H1 (cell line): ENCODE results near the gene VRK2. TPM values are rescaled to one million over a fixed set of nuclear protein-coding genes. Genes with fewer than 3 reads are reported as not detected.
"Not testable (repeated sequence)": the region's sequence is repeated elsewhere in the genome, so short reads cannot be mapped to it uniquely, and the experiment has no call there.

Experiments used
- CTCF ChIA-PET: fragments of 300-600 bp; sonication (Branson Sonifier 250); formaldehyde crosslinking; loops from one replicate; lab custom pipeline; 2021; ENCODE audit not compliant: partially characterized antibody; lab: Charles Lee
- POLR2A ChIA-PET: fragments of 300-600 bp; sonication (Branson Sonifier 250); formaldehyde crosslinking; loops from one replicate; lab custom pipeline; 2021; ENCODE audit warnings: inconsistent platforms; ENCODE audit not compliant: partially characterized antibody; lab: Charles Lee
- DNase-seq, 2 experiments: peaks; one replicate each; pipeline versions ENCODE4 v3.0.0 to v3.0.0-alpha.2; 2010 to 2022; ENCODE audit warnings: low spot score in 2 of 2, low read depth in 1 of 2, mixed read lengths in 1 of 2
- FAIRE-seq: peaks from 2 replicates; lab custom pipeline; 2011; peaks lifted over from hg19 to GRCh38; lab: Jason Lieb, UNC
- H2AFZ ChIP-seq: 2 replicates; pipeline ENCODE4 v1.8.1; 2012; ENCODE audit warnings: low read length, inconsistent platforms
- H2AK5ac ChIP-seq: 2 replicates; pipeline ENCODE4 v1.6.1; 2013; ENCODE audit warnings: low read depth, low read length
- H2BK120ac ChIP-seq: replicated peaks from 2 replicates; pipeline ENCODE3; 2013; ENCODE audit warnings: low read depth, low read length, inconsistent platforms
- H2BK12ac ChIP-seq: 2 replicates; pipeline ENCODE4 v1.6.1; 2013; ENCODE audit warnings: low read depth, low read length
- H2BK15ac ChIP-seq: 2 replicates; pipeline ENCODE4 v1.6.1; 2013; ENCODE audit warnings: low read length
- H2BK20ac ChIP-seq: 2 replicates; pipeline ENCODE4 v1.6.1; 2013; ENCODE audit warnings: low read length
- H2BK5ac ChIP-seq: 2 replicates; pipeline ENCODE4 v1.6.1; 2013; ENCODE audit warnings: low read depth, low read length
- H3K14ac ChIP-seq: 2 replicates; pipeline ENCODE4 v1.6.1; 2013; ENCODE audit warnings: inconsistent platforms; ENCODE audit not compliant: insufficient read length
- H3K18ac ChIP-seq: 2 replicates; pipeline ENCODE4 v1.6.1; 2013; ENCODE audit warnings: low read length; ENCODE audit errors: extremely low read depth
- H3K23ac ChIP-seq: 2 replicates; pipeline ENCODE4 v1.6.1; 2013; ENCODE audit warnings: inconsistent platforms; ENCODE audit not compliant: insufficient read length
- H3K23me2 ChIP-seq: 2 replicates; pipeline ENCODE4 v1.6.1; 2013; ENCODE audit warnings: low read depth, low read length
- H3K27ac ChIP-seq: 2 replicates; pipeline ENCODE4 v1.6.1; 2011; ENCODE audit warnings: low read depth, low read length, inconsistent platforms
- H3K27me3 ChIP-seq, 4 experiments: replicated peaks in 1 of 4; 1 replicate in 1 of 4; 2 replicates in 3 of 4; pipeline versions ENCODE4 v1.6.1 to v1.8.1; 2011 to 2013; ENCODE audit warnings: low read length in 3 of 4, mild to moderate bottlenecking in 3 of 4, inconsistent platforms in 2 of 4, mixed read lengths in 2 of 4, moderate library complexity in 1 of 4; ENCODE audit not compliant: control insufficient read depth in 3 of 4, insufficient read depth in 3 of 4; ENCODE audit errors: extremely low read depth in 1 of 4
- H3K36me3 ChIP-seq, 4 experiments: 2 replicates each; pipeline versions ENCODE4 v1.6.1 to v1.8.1; 2011 to 2013; ENCODE audit warnings: mild to moderate bottlenecking in 4 of 4, low read length in 3 of 4, moderate library complexity in 2 of 4, control low read depth in 1 of 4, inconsistent platforms in 1 of 4; ENCODE audit not compliant: insufficient read depth in 4 of 4, control insufficient read depth in 2 of 4
- H3K4ac ChIP-seq: replicated peaks from 2 replicates; pipeline ENCODE3; 2013; ENCODE audit warnings: low read length, low read depth, mixed read lengths, inconsistent platforms; ENCODE audit not compliant: insufficient read length
- H3K4me1 ChIP-seq, 4 experiments: replicated peaks in 1 of 4; 1 replicate in 1 of 4; 2 replicates in 3 of 4; pipeline versions ENCODE4 v1.6.1 to v1.8.1; 2011 to 2013; ENCODE audit warnings: low read length in 3 of 4, inconsistent platforms in 2 of 4, mixed read lengths in 1 of 4; ENCODE audit not compliant: insufficient read depth in 4 of 4, control insufficient read depth in 3 of 4
- H3K4me2 ChIP-seq, 2 experiments: 2 replicates each; pipeline versions ENCODE4 v1.6.1 to v1.8.1; 2011 to 2013; ENCODE audit warnings: low read depth in 2 of 2, low read length in 2 of 2, control low read depth in 1 of 2, inconsistent platforms in 1 of 2, mild to moderate bottlenecking in 1 of 2; ENCODE audit not compliant: insufficient read depth in 1 of 2
- H3K4me3 ChIP-seq, 4 experiments: fragments of 200-600, 300-600 bp in 1 of 4; sonication (generic), shearing (Covaris generic), sonication (Bioruptor Twin) in 1 of 4; 2 replicates each; pipeline versions ENCODE4 v1.5.1 to v1.8.1; 2011 to 2016; ENCODE audit warnings: low read length in 4 of 4, low read depth in 3 of 4, control low read depth in 2 of 4, inconsistent platforms in 2 of 4, mild to moderate bottlenecking in 2 of 4, mixed read lengths in 1 of 4, moderate library complexity in 1 of 4; ENCODE audit not compliant: insufficient read depth in 2 of 4; ENCODE audit errors: extremely low read depth in 1 of 4
- H3K56ac ChIP-seq: replicated peaks from 2 replicates; pipeline ENCODE3; 2013; ENCODE audit warnings: low read depth, mild to moderate bottlenecking, mixed read lengths, low read length, inconsistent platforms; ENCODE audit not compliant: insufficient read length
- H3K79me1 ChIP-seq: 2 replicates; pipeline ENCODE4 v1.6.1; 2013; ENCODE audit warnings: low read depth, low read length, control low read depth
- H3K79me2 ChIP-seq, 2 experiments: 2 replicates each; pipeline versions ENCODE4 v1.6.1 to v1.8.1; 2012 to 2013; ENCODE audit warnings: low read length in 2 of 2, mild to moderate bottlenecking in 2 of 2, inconsistent platforms in 1 of 2; ENCODE audit not compliant: insufficient read depth in 2 of 2, control insufficient read depth in 1 of 2
- H3K9ac ChIP-seq, 4 experiments: replicated peaks in 1 of 4; 1 replicate in 1 of 4; 2 replicates in 3 of 4; pipeline versions ENCODE4 v1.6.1 to v1.8.1; 2011 to 2013; ENCODE audit warnings: low read depth in 3 of 4, low read length in 3 of 4, control low read depth in 2 of 4, mild to moderate bottlenecking in 2 of 4, moderate library complexity in 2 of 4, inconsistent platforms in 1 of 4; ENCODE audit errors: extremely low read depth in 1 of 4
- H3K9me3 ChIP-seq, 2 experiments: 2 replicates each; pipeline versions ENCODE4 v1.6.1 to v1.8.1; 2012 to 2013; ENCODE audit warnings: mild to moderate bottlenecking in 2 of 2, moderate library complexity in 2 of 2, control low read depth in 1 of 2, inconsistent platforms in 1 of 2, low read depth in 1 of 2, low read length in 1 of 2, mixed read lengths in 1 of 2; ENCODE audit not compliant: insufficient read depth in 2 of 2
- H4K20me1 ChIP-seq, 2 experiments: replicated peaks in 1 of 2; 2 replicates each; pipeline versions ENCODE3 to v1.8.1; 2011 to 2013; ENCODE audit warnings: inconsistent platforms in 2 of 2, low read length in 2 of 2, mild to moderate bottlenecking in 1 of 2; ENCODE audit not compliant: insufficient read depth in 2 of 2, control insufficient read depth in 1 of 2
- H4K5ac ChIP-seq: 2 replicates; pipeline ENCODE4 v1.6.1; 2013; ENCODE audit warnings: low read length, low read depth, mixed read lengths, inconsistent platforms; ENCODE audit not compliant: insufficient read length
- H4K8ac ChIP-seq: 2 replicates; pipeline ENCODE4 v1.8.0; 2013; ENCODE audit warnings: mild to moderate bottlenecking, moderate library complexity, low read length, inconsistent platforms; ENCODE audit not compliant: insufficient read depth; ENCODE audit errors: extremely low read depth
- H4K91ac ChIP-seq: replicated peaks from 2 replicates; pipeline ENCODE3; 2013; ENCODE audit warnings: low read length, mixed read lengths, inconsistent platforms; ENCODE audit not compliant: insufficient read length
- WGBS, 2 experiments: shearing (Covaris generic) in 1 of 2; methylation state at CpG; one replicate each; pipeline versions ENCODE4 v1.1.6 to v1.1.7; 2013 to 2015; ENCODE audit warnings: low lambda C conversion rate in 2 of 2, mixed read lengths in 2 of 2, inconsistent platforms in 1 of 2, low coverage in 1 of 2, missing lambda C conversion rate in 1 of 2; ENCODE audit not compliant: insufficient replicate concordance in 2 of 2, insufficient coverage in 1 of 2, insufficient read length in 1 of 2; ENCODE audit errors: extremely low coverage in 1 of 2, missing lambda C conversion rate in 1 of 2; 5-methylcytosine and 5-hydroxymethylcytosine counted together
- polyA plus RNA-seq, 7 experiments: library from polyadenylated mRNA; depleted of rRNA in 3 of 7; stranded (reverse) in 5 of 7; unstranded in 2 of 7; fragments of >200 nt in 5 of 7; fragments of 200-250 nt in 2 of 7; gene quantifications; 1 replicate in 5 of 7; 2 replicates in 1 of 7; 4 replicates in 1 of 7; pipeline versions ENCODE4 v1.2.1 to v1.2.3, GENCODE V29; 2011 to 2013; ENCODE audit warnings: missing spikeins in 2 of 7, mixed read lengths in 2 of 7
- total RNA-seq: library from RNA; stranded (reverse); fragmentation: NEBNext Ultra II Directional; extraction: Animal tissue kit (Norgen Biotek cat#: 25700); gene quantifications from 2 replicates; pipeline ENCODE4 v1.2.1, GENCODE V29; 2021

VRK2 gene
- total and polyA plus RNA-seq, 2 of the 8 experiments (the other 6 are each of a cell fraction or from before 2014, with no cell fraction given): 7.6 to 27.8 TPM

DNA sequence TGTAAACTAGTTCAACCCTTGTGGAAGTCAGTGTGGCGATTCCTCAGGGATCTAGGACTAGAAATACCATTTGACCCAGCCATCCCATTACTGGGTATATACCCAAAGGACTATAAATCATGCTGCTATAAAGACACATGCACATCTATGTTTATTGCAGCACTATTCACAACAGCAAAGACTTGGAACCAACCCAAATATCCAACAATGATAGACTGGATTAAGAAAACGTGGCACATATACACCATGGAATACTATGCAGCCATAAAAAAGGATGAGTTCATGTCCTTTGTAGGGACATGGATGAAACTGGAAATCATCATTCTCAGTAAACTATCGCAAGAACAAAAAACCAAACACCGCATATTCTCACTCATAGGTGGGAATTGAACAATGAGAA, 130.6 kb downstream of the VRK2 start:
- FAIRE-seq, H2AFZ ChIP-seq, H2BK12ac ChIP-seq, H2BK20ac ChIP-seq, H3K14ac ChIP-seq, H3K79me2 ChIP-seq, H2BK15ac ChIP-seq, H4K5ac ChIP-seq, H2BK120ac ChIP-seq, H3K23ac ChIP-seq, H3K9ac ChIP-seq, H3K27ac ChIP-seq, H3K4me1 ChIP-seq, H3K36me3 ChIP-seq, H3K4me3 ChIP-seq, H3K79me1 ChIP-seq, H3K56ac ChIP-seq, H4K20me1 ChIP-seq, DNase-seq, H3K18ac ChIP-seq, H3K4ac ChIP-seq, H3K27me3 ChIP-seq, H3K23me2 ChIP-seq, POLR2A ChIA-PET, H4K91ac ChIP-seq, H3K4me2 ChIP-seq, H2AK5ac ChIP-seq, H4K8ac ChIP-seq, H2BK5ac ChIP-seq, CTCF ChIA-PET, H3K9me3 ChIP-seq: not testable (repeated sequence)
- WGBS, 2 experiments: 88% methylated on average over 2 of the region's 4 CpGs; no CpG with 5 or more reads in 1 of the 2 experiments

DNA sequence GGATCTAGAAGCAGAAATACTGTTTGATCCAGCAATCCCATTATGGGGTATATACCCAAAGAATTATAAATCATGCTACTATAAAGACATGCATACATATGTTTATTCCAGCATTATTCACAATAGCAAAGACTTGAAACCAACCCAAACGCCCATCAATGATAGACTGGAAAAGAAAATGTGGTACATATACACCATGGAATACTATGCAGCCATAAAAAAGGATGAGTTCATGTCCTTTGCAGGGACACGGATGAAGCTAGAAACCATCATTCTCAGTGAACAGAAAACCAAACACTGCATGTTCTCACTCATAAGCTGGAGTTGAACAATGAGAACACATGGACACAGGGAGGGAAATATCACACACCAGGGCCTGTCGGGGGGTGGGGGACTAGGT, 133.6 kb downstream of the VRK2 start:
- CTCF ChIA-PET, H3K79me2 ChIP-seq, H4K91ac ChIP-seq, H3K56ac ChIP-seq, H3K4me1 ChIP-seq, H3K23ac ChIP-seq, H4K20me1 ChIP-seq, H2BK120ac ChIP-seq, H2AK5ac ChIP-seq, H3K27me3 ChIP-seq, H2BK20ac ChIP-seq, H4K8ac ChIP-seq, H3K4ac ChIP-seq, H2BK15ac ChIP-seq, FAIRE-seq, H3K9me3 ChIP-seq, H4K5ac ChIP-seq, H3K9ac ChIP-seq, H3K23me2 ChIP-seq, H3K14ac ChIP-seq, H3K27ac ChIP-seq, H3K79me1 ChIP-seq, H3K18ac ChIP-seq, H3K4me2 ChIP-seq, H2BK12ac ChIP-seq, POLR2A ChIA-PET, DNase-seq, H3K36me3 ChIP-seq, H2AFZ ChIP-seq, H3K4me3 ChIP-seq, H2BK5ac ChIP-seq: not testable (repeated sequence)
- WGBS, 2 experiments: 91% methylated on average over 3 of the region's 3 CpGs; no CpG with 5 or more reads in 1 of the 2 experiments
